ENCODE data around the gene GNB4.
A peak's percentile ranks its signal among the peaks of the same experiment; 100 is the strongest.

GNB4 gene

GRCh38 chr3:179410331-179410730 is 40.9 kb downstream of the GNB4 start:
- Histone ChIP-seq H3K36me3 (ENCODE audit: control insufficient read depth, insufficient read depth, low read length, severe bottlenecking) (peaks cover 44% of the 10 kb centered on the region), H3K9me3 (ENCODE audit: control insufficient read depth, low read length) (no peaks in the 10 kb centered on the region)
- DNase-seq (ENCODE audit: low read depth) = peak; percentile 50

DNA sequence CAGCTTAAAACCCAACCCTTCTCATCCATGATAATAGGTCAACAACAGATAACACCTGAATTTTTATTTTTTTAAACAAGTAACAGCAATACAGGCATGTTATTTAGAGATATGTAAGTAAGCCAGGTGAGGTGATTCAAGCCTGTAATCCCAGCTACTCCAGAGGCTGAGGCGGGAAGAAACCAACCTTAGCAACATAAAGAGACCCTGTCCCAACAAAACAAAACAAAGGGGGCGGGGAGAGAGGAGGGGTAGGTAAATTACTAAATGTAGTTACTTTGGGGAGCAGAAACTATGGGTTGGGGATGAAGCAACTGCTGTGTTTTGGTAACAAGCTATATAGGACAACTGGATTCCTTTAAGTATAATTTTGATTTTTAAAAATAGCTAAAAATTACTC is 47.0 kb downstream of the GNB4 start:
- Histone ChIP-seq H3K27me3 (replicated peaks; ENCODE audit: control insufficient read depth, insufficient read depth, low read length) (no peaks in the 10 kb centered on the region), H3K4me1 (ENCODE audit: control insufficient read depth, insufficient read depth, low read length) (no peaks in the 10 kb centered on the region), H3K36me3 (ENCODE audit: control insufficient read depth, insufficient read depth, low read length, severe bottlenecking) (peaks cover 63% of the 10 kb centered on the region), H3K4me3 (ENCODE audit: low read length) (no peak overlapping the region), H3K9me3 (ENCODE audit: control insufficient read depth, low read length) (no peaks in the 10 kb centered on the region), H3K9ac (ENCODE audit: low read length) (no peak overlapping the region)
- no peak for DNase-seq (ENCODE audit: low read depth)

More at GRCh38 chr3:179410331-179410730, 40.9 kb downstream of the GNB4 start:
- Histone ChIP-seq H3K9ac (ENCODE audit: low read length) (no peak overlapping the region), H3K27me3 (replicated peaks; ENCODE audit: control insufficient read depth, insufficient read depth, low read length) (no peaks in the 10 kb centered on the region), H3K4me1 (ENCODE audit: control insufficient read depth, insufficient read depth, low read length) (peaks cover 7% of the 10 kb centered on the region), H3K4me3 (ENCODE audit: low read length) (no peak overlapping the region)

DNA sequence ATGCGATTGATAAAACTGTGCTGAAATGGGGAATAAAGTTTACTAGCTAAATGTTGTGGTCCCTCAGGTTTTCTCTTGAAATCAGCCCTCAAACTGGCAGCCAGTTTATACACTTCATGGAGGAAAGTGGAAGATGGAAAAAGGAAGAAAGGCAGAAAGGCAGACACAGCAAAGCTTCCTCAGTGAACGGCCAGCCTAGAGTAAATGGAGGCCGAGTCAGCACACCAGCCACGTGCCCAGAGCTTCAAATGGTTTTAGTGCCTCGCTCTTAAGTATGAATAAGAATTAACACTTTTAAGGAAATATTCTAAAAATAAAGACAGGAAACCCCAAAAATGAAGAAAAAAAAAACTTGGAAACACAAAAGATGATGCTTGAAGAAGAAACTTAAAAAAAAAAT is 48.3 kb downstream of the GNB4 start:
- Histone ChIP-seq H3K4me1 (ENCODE audit: control insufficient read depth, insufficient read depth, low read length) (peaks cover 4% of the 10 kb centered on the region), H3K27me3 (replicated peaks; ENCODE audit: control insufficient read depth, insufficient read depth, low read length) (no peaks in the 10 kb centered on the region), H3K4me3 (ENCODE audit: low read length) (no peak overlapping the region), H3K9ac (ENCODE audit: low read length) (no peak overlapping the region), H3K36me3 (ENCODE audit: control insufficient read depth, insufficient read depth, low read length, severe bottlenecking) (peaks cover 71% of the 10 kb centered on the region), H3K9me3 (ENCODE audit: control insufficient read depth, low read length) (no peaks in the 10 kb centered on the region)
- DNase-seq (ENCODE audit: low read depth) = no peak

- Histone ChIP-seq H3K4me3 (ENCODE audit: low read length) (no peak overlapping the region), H3K9ac (ENCODE audit: low read length) (no peak overlapping the region), H3K4me1 (ENCODE audit: control insufficient read depth, insufficient read depth, low read length) (peaks cover 4% of the 10 kb centered on the region), H3K27me3 (replicated peaks; ENCODE audit: control insufficient read depth, insufficient read depth, low read length) (no peaks in the 10 kb centered on the region), H3K36me3 (ENCODE audit: control insufficient read depth, insufficient read depth, low read length, severe bottlenecking) (peaks cover 71% of the 10 kb centered on the region), H3K9me3 (ENCODE audit: control insufficient read depth, low read length) (no peaks in the 10 kb centered on the region)
- no peak for DNase-seq (ENCODE audit: low read depth)
These were observed 49.7 kb downstream of the GNB4 start for GRCh38 chr3:179401561-179401960.

DNA sequence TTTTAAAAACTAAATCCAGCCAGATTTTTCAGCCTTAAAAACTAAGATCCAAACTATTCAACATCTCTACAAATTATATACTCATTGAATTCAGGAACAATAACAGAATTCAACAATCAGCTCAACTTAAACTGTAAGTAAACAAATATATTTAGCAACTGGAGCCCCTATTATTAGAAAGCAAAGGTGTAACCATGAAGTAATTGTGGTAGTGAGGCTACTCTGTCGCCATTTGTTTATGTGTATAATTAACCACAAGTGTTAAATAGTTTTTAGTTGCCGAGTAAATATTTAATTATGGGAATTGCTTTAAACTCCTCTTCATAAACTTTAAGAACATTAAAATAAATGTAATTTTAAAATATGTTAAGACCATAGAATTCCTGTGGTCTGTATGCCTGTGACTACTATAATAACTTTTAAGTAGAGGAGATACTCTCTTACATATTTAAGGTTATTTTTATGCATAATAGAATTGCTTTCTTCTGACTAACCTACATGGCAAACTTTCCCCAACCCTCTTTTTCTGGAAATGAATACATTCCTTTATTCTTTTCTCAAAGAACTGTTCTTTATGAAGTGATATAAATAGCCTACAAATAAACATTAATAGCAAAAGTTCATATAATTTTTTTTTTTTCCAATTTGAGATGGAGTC is 52.6 kb downstream of the GNB4 start:
- DNase-seq (ENCODE audit: low read depth) = peak; percentile 56
- H3K36me3 ChIP-seq (ENCODE audit: control insufficient read depth, insufficient read depth, low read length, severe bottlenecking) = peaks cover 71% of the 10 kb centered on the region

DNA sequence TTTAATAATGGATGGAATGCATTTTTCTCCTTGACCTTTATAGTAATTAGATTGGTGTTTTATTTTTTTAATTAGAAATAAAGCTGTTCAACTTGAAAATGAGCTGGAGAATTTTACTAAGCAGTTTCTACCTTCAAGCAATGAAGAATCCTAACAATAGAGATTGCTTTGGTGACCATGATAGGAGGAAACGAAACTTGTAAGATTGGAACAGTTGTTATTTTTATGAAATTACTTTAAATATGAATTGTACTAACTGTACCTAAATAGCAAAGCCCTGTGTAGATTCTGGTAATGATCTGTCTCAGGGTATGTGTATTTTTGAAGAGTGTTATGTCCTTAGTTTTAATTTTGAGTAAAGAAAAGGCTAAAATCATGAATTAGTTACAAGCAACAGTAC is 59.4 kb downstream of the GNB4 start:
- Histone ChIP-seq H3K9ac (ENCODE audit: low read length) (no peak overlapping the region), H3K36me3 (ENCODE audit: control insufficient read depth, insufficient read depth, low read length, severe bottlenecking) (peaks cover 75% of the 10 kb centered on the region), H3K27me3 (replicated peaks; ENCODE audit: control insufficient read depth, insufficient read depth, low read length) (no peaks in the 10 kb centered on the region), H3K4me3 (ENCODE audit: low read length) (no peak overlapping the region), H3K9me3 (ENCODE audit: control insufficient read depth, low read length) (no peaks in the 10 kb centered on the region), H3K4me1 (ENCODE audit: control insufficient read depth, insufficient read depth, low read length) (no peaks in the 10 kb centered on the region)
- no peak for DNase-seq (ENCODE audit: low read depth)

More for the DNA sequence above, 52.6 kb downstream of the GNB4 start:
- no peaks in the 10 kb centered on the region for H3K9me3 ChIP-seq (ENCODE audit: control insufficient read depth, low read length)
- no peaks in the 10 kb centered on the region for H3K27me3 ChIP-seq (replicated peaks; ENCODE audit: control insufficient read depth, insufficient read depth, low read length)
- H3K4me3 ChIP-seq (ENCODE audit: low read length) = no peak overlapping the region
- no peak overlapping the region for H3K9ac ChIP-seq (ENCODE audit: low read length)
- peaks cover 4% of the 10 kb centered on the region for H3K4me1 ChIP-seq (ENCODE audit: control insufficient read depth, insufficient read depth, low read length)

DNA sequence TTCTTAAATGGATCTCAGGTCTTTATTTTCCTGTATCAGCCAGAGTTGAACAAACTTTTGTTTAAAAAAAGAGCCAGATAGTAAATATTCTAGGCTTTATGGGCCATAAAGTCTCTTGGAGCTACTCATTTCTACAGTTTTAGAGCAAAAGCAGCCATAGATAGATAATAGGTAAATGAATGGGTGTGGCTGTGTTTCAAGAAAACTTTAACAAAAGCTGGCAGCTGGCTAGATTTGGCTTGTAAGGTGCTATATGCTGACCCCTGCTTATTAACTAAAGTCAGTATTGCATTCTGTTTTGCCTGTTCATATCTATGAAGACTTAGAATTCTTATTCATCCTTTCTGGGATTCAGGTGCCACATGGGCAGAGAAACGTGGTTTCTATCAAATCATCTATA is 74.8 kb downstream of the GNB4 start:
- H3K9me3 ChIP-seq (ENCODE audit: control insufficient read depth, low read length) = no peaks in the 10 kb centered on the region
- H3K27me3 ChIP-seq (replicated peaks; ENCODE audit: control insufficient read depth, insufficient read depth, low read length) = no peaks in the 10 kb centered on the region
- H3K4me3 ChIP-seq (ENCODE audit: low read length) = no peak overlapping the region
- no peaks in the 10 kb centered on the region for H3K4me1 ChIP-seq (ENCODE audit: control insufficient read depth, insufficient read depth, low read length)
- no peak for DNase-seq (ENCODE audit: low read depth)
- H3K9ac ChIP-seq (ENCODE audit: low read length) = no peak overlapping the region
- H3K36me3 ChIP-seq (ENCODE audit: control insufficient read depth, insufficient read depth, low read length, severe bottlenecking) = peaks cover 70% of the 10 kb centered on the region

DNA sequence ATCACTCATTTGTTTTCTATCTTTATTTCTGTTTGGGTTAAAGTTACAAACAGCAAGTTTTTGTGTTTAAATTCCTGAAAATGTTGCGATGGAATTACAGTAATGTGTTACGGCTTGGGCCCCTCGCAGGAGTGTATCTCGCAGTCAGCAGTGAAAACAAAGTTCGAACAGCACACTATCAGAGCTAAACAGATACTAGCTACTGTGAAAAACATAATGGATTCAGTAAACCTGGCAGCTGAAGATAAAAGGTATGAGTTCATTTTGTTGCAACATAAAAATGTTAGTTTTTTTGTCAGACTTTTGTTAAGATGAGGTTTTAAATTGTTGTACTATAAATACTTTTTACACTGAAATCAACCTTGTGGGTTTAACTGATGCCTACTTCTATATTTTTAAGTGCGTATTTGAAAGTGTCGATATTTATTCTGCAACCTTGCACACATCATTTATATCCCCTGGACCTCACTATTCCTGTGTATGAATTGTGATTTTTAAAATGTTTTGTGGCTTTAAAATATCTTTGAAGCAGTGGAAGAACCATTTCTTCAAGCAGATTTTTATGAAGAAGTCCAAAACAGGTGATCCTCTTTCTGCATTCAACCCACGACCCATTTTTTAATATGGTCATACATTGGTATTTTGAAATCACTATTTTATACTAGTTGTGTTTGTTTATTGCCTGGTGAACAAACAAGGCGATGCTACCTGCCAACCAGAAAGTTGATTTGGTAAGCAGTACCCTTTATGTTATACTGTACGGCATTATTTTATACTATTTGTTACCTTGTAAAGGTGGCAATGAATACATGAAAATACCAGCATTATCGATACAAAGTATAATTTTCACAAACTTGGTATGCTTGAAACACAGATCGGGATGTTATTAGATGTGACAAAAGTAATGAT is 75.9 kb downstream of the GNB4 start:
- Histone ChIP-seq H3K36me3 (ENCODE audit: control insufficient read depth, insufficient read depth, low read length, severe bottlenecking) (peaks cover 71% of the 10 kb centered on the region), H3K9ac (ENCODE audit: low read length) (no peak overlapping the region), H3K9me3 (ENCODE audit: control insufficient read depth, low read length) (no peaks in the 10 kb centered on the region), H3K4me1 (ENCODE audit: control insufficient read depth, insufficient read depth, low read length) (no peaks in the 10 kb centered on the region), H3K27me3 (replicated peaks; ENCODE audit: control insufficient read depth, insufficient read depth, low read length) (no peaks in the 10 kb centered on the region), H3K4me3 (ENCODE audit: low read length) (no peak overlapping the region)
- no peak for DNase-seq (ENCODE audit: low read depth)

DNA sequence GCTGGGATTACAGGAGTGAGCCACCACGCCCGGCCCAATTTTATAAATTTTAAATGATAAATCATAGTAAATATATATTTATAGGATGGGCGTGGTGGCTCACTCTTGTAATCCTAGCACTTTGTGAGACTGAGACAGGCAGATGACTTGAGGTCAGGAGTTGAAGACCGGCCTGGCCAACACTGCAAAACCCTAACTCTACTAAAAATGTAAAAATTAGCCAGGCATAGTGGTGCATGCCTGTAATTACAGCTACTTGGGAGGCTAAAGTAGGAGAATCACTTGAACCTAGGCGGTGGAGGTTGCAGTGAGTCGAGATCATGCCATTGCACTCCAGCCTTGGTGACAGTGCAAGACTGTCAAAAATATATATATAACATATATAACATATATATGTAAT is 77.3 kb downstream of the GNB4 start:
- Histone ChIP-seq H3K4me3 (ENCODE audit: low read length) (no peak overlapping the region), H3K27me3 (replicated peaks; ENCODE audit: control insufficient read depth, insufficient read depth, low read length) (no peaks in the 10 kb centered on the region), H3K9me3 (ENCODE audit: control insufficient read depth, low read length) (no peaks in the 10 kb centered on the region), H3K36me3 (ENCODE audit: control insufficient read depth, insufficient read depth, low read length, severe bottlenecking) (peaks cover 70% of the 10 kb centered on the region), H3K4me1 (ENCODE audit: control insufficient read depth, insufficient read depth, low read length) (no peaks in the 10 kb centered on the region), H3K9ac (ENCODE audit: low read length) (no peak overlapping the region)
- DNase-seq (ENCODE audit: low read depth) = no peak

GRCh38 chr3:179369621-179370020 is 81.6 kb downstream of the GNB4 start:
- Histone ChIP-seq H3K36me3 (ENCODE audit: control insufficient read depth, insufficient read depth, low read length, severe bottlenecking) (peaks cover 69% of the 10 kb centered on the region), H3K27me3 (replicated peaks; ENCODE audit: control insufficient read depth, insufficient read depth, low read length) (no peaks in the 10 kb centered on the region), H3K4me3 (ENCODE audit: low read length) (no peak overlapping the region), H3K9me3 (ENCODE audit: control insufficient read depth, low read length) (no peaks in the 10 kb centered on the region), H3K9ac (ENCODE audit: low read length) (no peak overlapping the region), H3K4me1 (ENCODE audit: control insufficient read depth, insufficient read depth, low read length) (no peaks in the 10 kb centered on the region)
- no peak for DNase-seq (ENCODE audit: low read depth)

DNA sequence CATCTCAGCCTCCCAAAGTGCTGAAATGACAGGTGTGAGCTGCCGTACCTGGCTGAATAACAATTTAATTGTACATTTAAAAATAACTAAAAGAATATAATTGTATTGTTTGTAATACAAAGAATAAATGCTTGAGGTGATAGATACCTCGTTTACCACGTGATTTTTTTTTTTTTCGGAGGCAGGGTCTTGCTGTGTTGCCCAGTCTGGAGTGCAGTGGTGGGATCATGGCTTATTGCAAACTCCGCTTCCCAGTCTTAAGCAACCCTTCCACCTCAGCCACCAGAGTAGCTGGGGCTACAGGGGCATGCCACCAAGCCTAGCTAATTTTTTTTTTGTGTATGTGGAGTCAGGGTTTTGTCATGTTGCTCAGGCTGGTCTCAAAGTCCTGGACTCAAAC is 87.9 kb downstream of the GNB4 start:
- H3K36me3 ChIP-seq (ENCODE audit: control insufficient read depth, insufficient read depth, low read length, severe bottlenecking) = peaks cover 84% of the 10 kb centered on the region
- DNase-seq (ENCODE audit: low read depth) = no peak
- H3K4me1 ChIP-seq (ENCODE audit: control insufficient read depth, insufficient read depth, low read length) = no peaks in the 10 kb centered on the region
- no peak overlapping the region for H3K9ac ChIP-seq (ENCODE audit: low read length)
- H3K27me3 ChIP-seq (replicated peaks; ENCODE audit: control insufficient read depth, insufficient read depth, low read length) = no peaks in the 10 kb centered on the region
- no peak overlapping the region for H3K4me3 ChIP-seq (ENCODE audit: low read length)
- no peaks in the 10 kb centered on the region for H3K9me3 ChIP-seq (ENCODE audit: control insufficient read depth, low read length)
